HG03064 (cell line): ENCODE data around the gene STMP1.
"Not testable (repeated sequence)": the region's sequence is repeated elsewhere in the genome, so short reads cannot be mapped to it uniquely, and the experiment has no call there.

Source experiments
- ATAC-seq: cut with Tn5 transposase; IDR thresholded peaks from one replicate; pipeline ENCODE4 v1.9.1; 2021; ENCODE audit warnings: low read depth; ENCODE audit not compliant: unreplicated experiment

The STMP1 gene

GRCh38 chr7:135692606-135693005, 30.3 kb downstream of the STMP1 start:
- not testable (repeated sequence) for ATAC-seq

DNA sequence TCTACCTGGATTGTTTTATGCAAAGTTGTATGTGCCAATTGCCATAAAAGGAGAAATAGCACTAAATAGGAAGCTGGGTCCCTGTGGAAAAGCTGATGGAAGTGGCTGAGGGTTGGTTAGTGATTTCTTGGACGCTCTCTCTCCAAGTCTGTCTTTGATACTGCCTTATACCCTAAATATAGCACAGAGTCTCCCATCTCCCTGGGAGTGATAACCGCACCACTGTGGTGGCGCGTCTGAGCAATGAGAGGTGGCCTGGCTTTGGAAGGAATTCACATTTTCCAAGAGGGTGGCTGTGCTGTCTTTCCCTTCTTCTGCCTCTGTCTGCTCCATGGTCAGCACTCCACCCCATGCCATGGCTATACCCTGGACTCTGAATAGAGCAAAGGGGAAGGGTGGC, 31.2 kb downstream of the STMP1 start:
- ATAC-seq, result no peak

DNA sequence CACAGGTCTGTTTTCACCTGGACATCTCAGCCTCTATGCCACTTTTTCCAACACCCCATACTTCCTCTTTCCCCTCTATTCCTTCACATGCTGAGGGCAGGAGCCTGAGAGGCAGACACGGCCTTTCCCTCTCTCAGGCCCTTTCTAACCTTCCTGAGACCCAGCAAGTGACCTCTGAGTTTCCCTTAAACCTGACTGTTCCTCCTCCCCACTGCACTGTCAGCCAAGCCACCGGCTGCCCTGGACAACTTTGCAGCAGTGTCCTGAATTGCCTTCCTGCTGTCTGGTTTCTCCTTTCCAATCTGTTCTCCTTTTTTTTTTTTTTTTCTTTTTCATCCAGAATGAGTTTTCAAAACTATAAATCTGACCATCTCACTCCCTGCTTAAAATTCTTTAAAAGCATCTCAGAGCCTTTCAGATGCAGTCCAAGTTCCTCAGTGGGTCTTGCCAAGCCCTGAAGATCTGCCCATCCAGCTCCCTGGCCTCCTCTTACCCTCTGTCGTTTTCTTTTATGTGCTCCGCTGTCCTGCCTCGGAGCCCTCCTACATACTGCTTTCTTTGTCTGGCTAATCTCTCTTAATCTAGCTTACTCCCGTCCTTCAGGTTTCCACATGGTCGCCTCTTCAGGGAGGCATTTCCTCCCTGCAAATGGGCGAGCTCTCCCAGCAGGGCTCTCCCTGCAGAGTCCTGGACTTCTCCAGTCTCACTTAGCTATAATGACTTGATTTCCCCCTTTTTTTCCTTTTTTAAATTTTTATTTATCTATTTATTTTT, 35.1 kb downstream of the STMP1 start:
- ATAC-seq, result no peak

GRCh38 chr7:135704074-135704473, 41.8 kb downstream of the STMP1 start:
- no peak for ATAC-seq

GRCh38 chr7:135704698-135705097, 42.4 kb downstream of the STMP1 start:
- no peak for ATAC-seq

GRCh38 chr7:135706038-135706742, 43.9 kb downstream of the STMP1 start:
- ATAC-seq, result no peak

DNA sequence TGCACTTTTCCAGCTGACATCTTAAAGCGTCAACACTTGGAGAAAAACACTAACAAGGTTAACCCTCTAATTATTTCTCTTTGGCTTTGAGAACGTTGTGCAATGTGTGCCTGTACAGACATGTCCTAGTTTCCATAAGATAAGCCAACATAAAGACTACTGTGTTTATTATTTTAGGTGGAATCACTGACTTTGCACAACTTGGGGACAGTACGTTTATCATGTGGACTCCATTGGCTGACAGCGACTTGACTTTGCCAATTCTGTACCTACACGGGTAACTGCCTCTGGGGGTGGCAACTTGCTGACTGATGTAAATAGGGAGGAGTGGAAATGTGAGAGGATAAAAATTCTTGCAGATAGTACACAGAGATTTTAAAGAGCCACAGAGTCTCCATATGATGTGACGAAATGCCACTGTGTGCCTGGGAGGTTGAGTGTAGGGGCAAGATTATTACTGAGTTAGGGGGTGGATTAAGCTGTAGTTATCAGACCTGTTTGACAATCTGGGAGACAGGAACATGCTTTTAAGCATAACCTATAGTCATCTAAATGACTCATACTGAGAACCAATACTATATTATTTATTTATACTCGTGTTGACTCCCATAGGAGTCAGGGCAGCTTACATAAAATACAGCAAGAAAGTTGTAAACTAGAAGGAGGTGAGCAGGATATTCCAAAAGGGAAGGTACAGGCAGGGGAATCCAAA, 44.7 kb downstream of the STMP1 start:
- ATAC-seq, result no peak

- no peak for ATAC-seq
Observed at GRCh38 chr7:135707570-135707966, 45.3 kb downstream of the STMP1 start.

GRCh38 chr7:135708041-135708440, 45.7 kb downstream of the STMP1 start:
- ATAC-seq, result no peak

DNA sequence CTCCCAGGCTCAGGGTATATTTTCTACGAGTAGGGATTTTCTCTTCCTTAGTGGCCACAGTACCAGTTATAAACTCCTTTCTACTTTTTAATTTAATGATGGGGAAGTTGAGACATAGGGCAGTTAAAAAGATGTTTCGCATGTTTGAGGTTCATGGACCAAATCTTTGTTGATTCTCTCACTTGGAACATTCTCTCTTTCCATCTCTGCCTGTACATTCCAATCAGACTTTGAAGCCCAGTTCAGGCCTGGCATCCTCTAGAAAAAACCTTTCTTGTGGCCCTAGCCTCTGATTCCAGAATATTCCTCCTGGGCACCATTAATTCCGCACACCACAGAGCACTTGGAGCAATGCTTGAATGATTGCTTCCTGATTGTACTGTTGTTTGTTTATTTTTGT, 47.2 kb downstream of the STMP1 start:
- no peak for ATAC-seq

DNA sequence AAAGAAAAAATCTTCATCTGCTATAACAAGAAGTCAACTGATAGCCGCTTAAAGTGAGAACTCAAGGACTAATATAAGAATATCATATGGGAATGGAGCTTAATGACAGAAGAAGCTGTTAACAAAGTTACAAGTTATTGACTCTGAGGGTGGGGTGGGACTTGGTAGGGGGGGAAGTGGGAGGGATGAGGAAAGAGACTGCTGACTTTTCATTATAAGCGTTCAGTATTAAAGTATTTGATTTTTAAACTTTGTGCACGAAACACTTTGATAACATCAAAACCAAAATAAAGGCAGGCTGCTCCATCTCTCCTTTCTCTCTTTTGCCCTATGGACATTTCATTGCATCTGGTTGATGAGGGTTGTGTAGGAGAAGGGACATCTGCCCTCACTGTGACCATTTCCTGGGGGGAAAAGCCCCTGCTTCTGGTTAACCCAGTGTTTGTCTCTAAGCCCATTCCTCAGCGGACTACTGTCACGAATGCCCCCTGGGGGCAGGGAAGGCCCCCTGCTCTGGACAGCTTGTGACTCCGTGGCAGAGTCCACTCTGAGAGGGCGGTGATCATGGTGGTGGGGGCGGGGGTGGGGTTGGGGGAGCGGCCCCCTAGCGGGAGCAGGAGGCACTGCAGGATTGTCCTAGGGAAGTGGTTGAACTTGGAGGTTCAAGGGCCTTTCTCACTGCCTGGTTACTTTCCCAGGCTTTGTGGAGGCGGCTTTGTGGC, 48.3 kb downstream of the STMP1 start:
- no peak for ATAC-seq

DNA sequence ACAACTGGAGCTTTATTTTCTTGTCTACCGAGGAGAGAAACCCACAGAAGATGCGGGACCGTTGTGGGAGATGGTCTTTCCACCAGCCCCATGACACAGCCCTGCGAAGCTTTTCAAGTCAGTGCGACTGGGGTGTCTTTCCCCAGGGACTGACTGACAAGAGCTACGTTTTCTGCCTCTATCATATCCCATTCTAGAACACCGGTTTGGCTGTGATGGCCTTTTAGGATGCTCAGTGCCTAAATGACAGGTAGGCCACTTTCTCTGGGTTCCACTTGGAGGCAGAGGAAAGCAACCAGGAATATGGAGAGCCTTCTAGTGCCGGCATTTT, 48.8 kb downstream of the STMP1 start:
- no peak for ATAC-seq

GRCh38 chr7:135712182-135712782, 50.0 kb downstream of the STMP1 start:
- ATAC-seq, result no peak

GRCh38 chr7:135712796-135713195, 50.5 kb downstream of the STMP1 start:
- ATAC-seq, result no peak

GRCh38 chr7:135713836-135714470, 51.6 kb downstream of the STMP1 start:
- no peak for ATAC-seq

DNA sequence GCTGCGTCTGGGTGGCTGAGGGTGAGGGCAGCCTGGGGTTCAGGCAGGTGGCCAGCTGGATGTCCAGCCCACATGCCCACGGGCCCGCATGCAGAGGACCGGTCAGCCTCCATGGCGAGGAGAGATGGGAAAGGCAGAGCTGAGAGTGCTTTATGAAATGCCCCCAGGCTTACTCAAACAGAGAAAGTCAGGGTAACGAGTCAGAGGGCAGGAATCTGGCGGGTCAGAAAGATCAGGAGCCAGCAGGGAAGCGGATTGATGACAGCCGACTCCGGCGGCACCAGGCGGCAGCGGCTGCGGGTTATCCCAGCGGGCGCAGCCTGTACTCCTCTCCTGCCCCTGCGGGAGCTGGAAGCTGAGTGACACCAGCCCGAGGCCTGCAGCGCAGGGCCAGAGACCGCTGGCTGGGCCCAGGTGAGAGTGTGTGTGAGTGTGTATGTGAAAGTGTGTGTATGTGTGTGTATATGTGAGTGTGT, 52.3 kb downstream of the STMP1 start:
- no peak for ATAC-seq

DNA sequence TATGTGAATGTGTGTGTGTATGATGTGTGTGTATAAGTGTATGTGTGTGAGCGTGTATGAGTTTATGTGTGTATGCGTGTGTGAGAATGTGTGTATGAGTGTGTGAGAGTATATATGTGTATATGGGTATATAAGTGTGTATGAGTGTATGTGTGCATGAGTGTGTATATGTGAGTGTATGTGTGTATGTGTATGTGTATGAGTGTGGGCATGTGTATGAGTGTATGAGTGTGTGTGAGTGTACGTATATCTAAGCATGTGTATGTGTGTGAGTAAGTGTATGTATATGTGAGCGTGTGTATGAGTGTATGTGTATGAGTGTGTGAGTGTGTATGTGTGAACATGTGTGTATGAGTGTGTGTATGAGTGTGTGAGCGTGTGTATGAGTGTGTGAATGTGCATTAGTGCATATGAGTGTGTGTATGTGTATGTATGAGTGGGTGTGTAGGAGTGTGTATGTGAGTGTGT, 52.8 kb downstream of the STMP1 start:
- ATAC-seq, result no peak

GRCh38 chr7:135715673-135716072, 53.4 kb downstream of the STMP1 start:
- ATAC-seq, result no peak

DNA sequence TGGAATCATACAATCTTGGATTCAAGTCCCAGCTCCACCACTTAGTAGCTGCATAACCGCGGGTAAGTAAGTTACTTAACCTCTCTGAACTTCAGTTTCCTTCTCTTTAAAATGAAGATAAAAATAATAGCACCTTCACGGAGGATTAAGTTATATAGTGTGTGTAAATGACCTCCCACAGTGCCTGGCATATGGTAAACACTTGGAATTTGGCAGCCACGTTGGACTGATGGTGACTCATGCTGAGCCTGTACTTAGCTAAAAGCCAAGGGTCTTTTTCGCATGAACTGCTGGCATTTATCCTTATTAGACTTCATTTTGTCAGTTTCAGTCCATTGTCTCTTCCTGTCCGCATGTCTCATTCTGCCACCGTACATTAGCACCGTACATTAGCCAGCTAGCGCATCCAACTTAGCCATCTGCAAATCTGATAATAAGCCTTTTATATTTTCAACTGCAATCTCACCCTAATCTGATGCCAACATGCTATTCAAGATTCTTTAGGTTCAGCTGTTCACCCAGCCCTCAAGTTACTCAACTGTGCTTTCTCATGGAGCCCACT, 54.4 kb downstream of the STMP1 start:
- ATAC-seq, result no peak

GRCh38 chr7:135717693-135718092, 55.4 kb downstream of the STMP1 start:
- no peak for ATAC-seq
